Inflammatory macrophage treated with lipopolysaccharide for 4 hours (primary cell): ENCODE measurements around the gene OASL.
A peak's percentile ranks its signal among the peaks of the same experiment; 100 is the strongest.
"Not testable (repeated sequence)": the region's sequence is repeated elsewhere in the genome, so short reads cannot be mapped to it uniquely, and the experiment has no call there.

Experiments
- DNase-seq: peaks from one replicate; pipeline ENCODE4 v3.0.0-alpha.2; 2020

OASL gene

DNA sequence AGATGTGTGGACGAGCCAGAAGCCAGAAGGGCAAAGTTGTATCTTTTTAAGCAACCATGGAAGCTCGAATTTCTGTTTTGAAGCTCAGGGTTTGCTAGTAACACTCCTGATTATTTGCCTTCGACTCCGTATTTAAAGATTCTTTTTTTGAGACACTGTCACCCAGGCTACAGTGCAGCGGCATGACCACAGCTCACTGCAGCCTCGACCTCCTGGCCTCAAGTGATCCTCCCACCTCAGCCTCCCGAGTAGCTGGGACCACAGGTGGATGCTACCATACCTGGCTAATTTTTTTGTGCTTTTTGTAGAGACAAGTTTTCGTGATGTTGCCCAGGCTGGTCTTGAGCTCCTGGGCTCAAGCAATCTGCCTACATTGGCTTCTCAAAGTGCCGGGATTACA is 18.7 kb upstream of the OASL start:
- no peak for DNase-seq

DNA sequence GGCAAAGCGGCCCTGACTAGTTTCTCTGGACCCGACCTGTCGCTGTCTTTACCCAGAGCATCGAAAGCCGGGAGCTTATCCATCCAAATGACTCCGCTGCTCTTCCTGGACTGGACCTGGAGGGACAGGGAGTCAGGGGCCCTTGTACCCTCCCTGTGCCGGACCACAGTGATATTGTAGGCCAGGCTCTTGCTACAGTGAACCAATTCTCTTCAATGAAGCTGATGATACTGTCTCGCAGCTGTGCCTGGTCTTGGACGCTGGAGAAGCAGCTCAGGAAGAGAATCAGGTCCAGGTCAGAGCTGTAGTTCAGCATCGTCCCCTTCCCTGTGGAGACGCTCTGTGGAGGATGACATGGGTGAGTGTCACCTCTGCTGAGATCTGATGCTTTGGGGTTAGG is 14.7 kb upstream of the OASL start:
- no peak for DNase-seq

- no peak for DNase-seq
Measured at GRCh38 chr12:121050725-121051124, 11.7 kb upstream of the OASL start.

- no peak for DNase-seq
Measured at GRCh38 chr12:121048442-121048841, 9.4 kb upstream of the OASL start.

- DNase-seq, result not testable (repeated sequence)
Measured at GRCh38 chr12:121047400-121047799, 8.4 kb upstream of the OASL start.

DNA sequence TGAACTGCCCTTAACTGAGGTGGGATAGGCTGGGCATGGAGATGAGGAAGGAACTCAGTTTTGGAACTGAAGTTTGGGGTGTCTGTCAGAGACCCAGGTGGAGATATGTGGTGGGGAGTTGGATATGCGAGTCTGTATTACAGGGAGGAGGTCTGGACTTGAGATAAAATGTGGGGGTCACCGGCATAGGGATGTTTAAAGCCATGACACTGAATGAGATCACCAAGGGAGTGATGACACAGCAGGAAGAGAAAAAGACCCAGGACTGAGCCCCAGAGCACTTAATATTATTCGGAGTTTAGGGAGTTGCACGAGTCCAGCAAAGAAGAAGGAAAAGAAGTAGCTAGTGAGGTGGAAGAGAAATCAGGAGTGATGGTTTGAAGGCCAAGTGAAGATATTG is 4.0 kb upstream of the OASL start:
- no peak for DNase-seq

- peak; percentile 80 for DNase-seq
Measured at GRCh38 chr12:121036810-121037326, 2.2 kb downstream of the OASL start.

GRCh38 chr12:121034616-121035305 is 4.3 kb downstream of the OASL start:
- no peak for DNase-seq

- peak; percentile 85 for DNase-seq
Measured at GRCh38 chr12:121033625-121034349, 5.3 kb downstream of the OASL start.

GRCh38 chr12:121030576-121031212 is 8.4 kb downstream of the OASL start:
- no peak for DNase-seq

DNA sequence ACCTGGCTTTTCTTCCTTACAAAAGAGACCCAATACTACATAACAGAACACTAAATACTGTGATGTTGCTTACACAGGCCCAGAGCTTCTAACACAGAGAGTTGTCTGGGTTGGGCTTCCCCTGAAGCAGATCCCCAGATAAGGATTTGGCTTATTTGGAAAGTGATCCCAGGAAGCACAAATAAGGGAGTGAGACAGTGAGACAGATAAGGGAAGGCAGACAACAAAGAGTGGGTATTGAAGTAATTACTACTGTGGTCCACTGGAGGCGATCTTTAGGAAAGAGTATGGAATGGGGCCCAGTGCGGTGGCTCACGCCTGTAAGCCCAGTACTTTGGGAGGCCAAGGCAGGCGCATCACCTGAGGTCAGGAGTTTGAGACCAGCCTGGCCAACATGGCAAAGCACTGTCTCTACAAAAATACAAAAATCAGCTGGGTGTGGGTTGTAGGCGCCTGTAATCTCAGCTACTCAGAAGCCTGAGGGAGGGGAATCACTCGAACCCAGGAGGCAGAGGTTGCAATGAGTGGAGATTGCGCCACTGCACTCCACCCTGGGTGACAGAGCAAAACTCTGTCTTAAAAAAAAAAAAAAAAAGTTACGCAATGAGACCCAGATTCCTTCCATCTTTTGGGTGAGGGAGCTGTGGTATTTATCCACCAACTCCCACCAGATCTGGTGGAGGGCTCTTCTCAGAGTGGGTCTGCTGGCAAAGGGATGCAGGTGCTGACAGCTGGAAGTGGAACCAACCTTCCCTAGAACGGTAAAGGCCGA is 12.6 kb downstream of the OASL start:
- peak; percentile 47 for DNase-seq

DNA sequence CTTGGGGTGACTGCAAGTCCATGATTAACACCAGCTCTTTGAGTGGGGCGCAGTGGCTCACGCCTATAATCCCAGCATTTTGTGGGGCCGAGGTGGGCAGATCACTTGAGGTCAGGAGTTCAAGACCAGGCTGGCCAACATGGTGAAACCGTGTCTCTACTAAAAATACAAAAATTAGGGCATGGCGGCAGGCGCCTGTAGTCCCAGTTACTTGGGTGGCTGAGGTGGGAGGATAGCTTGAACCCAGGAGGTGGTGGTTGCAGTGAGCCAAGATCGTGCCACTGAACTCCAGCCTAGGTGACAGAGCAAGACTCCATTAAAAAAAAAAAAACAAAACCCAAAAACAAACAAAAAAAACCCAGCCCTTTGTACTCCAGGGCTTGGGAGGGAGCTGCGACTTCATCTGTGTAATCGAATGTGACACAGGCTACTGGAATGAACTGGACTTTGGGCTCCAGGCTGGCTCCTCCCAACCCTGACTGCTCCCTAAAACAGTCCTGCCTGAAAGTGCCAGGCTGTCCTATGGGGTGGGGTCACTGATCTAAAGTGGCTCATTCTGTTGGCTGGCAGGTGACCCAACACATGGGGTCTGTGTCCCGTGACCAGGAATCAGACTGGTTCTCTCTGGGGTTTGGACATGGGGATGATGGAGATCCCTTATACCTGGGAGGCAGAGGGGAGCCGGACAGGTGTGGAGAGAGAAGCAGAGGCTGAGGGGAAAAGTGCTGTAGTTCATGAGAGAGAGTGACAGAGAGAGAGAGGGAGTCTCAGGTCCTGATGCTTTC is 13.4 kb downstream of the OASL start:
- no peak for DNase-seq

GRCh38 chr12:121023799-121024198 is 15.2 kb downstream of the OASL start:
- DNase-seq, result no peak

- DNase-seq, result no peak
Measured at GRCh38 chr12:121022713-121023112, 16.3 kb downstream of the OASL start.

DNA sequence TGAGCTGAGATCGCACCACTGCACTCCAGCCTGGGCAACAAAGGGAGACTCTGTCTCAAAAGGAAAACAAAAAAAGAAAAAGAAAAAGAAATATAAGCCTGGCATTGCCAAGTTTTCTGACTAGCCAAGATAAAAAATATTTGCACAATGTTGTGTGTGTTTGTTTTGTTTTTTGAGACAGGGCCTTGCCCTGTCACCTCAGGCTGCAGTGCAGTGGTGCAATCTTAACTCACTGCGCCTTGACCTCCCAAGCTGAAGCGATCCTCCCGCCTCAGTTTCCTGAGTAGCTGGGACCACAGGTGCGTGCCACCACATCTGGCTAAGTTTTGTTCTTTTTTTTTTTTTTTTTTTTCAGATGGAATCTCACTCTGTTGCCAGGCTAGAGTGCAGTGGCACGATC is 17.3 kb downstream of the OASL start:
- no peak for DNase-seq

DNA sequence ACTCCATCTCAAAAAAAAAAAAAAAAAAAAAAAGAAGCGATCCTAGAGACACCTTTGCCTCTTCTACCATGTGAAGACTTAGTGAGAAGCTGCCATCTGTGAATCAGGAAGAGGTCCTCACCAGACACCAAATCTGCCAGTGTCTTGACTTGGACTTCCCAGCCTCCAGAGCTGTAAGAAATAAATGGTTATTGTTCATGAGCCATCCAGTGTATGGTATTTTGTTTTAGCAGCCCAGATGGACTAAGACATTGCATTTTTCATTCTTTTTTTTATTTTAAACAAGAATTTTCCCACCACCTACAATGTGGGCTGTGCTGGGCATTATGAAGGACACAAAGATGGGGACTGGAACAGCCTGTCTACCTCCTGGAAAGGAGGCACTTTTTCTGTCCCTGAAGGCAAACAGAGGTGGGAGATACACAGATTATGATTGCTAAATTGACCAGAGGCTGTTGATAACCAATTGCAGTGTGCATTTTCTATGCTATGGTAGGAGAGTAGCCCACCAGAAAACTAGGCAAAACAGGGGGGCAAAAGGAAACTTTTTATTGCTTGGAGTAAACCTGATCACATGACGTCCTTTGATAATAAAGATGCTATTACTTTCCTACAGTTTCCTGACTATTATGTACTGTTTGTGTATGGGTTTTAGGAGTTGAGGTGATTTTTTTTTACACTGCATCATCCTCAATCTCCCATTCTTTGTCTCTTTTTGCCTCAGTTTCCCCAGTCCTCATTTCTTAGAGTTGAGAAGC is 20.0 kb downstream of the OASL start:
- no peak for DNase-seq

GRCh38 chr12:121017966-121018491 is 21.0 kb downstream of the OASL start:
- peak; percentile 60 for DNase-seq

DNA sequence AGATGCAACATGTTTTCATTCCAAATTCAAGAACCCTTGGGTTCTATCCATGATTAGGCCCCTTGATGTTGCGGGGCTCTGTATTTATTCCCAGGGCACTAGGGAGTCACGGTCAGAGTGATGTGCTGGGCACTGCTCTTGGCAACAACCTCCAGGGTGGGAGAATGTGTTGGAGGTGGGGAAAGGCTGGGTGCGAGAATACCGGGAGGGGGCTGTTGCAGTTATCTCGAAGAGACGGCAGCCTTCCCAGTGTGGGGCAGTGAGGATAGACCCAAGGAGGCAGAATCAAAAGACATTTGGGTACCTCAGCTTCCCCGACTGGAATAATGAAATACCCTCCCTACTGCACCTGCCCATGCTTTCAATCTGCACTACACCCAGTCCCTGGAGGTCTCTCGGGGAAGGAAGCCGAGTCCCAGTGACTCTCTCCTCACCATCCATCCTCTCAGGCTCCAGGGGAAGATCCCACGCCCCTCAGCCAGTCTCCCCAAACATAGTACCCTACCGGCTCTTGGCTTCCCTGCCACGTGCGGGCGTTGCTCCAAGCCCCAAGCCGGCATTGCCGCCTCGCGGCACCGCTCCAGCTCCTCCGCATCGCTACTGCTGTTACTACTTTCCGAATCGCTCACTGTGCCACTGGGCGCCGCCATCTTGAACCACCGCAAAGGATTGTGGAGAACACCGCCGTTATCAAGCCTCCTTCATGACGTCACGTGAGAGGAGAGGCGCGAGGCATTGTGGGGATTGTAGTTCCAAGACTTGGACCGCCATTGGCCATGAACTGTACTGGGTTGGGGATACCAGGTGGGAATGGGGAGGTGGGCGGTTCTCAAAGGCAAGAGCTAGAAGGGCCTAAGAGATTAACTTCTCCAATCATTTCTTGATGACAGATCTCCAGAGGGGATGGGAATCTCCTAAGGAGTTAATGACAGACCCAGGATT is 22.9 kb downstream of the OASL start, which contains the start of gene C12orf43:
Gene C12orf43 (minus strand): TSS at position 663 of the 942 bp plus-strand sequence. CDS start 13 bp downstream, at position 650.
- peak; percentile 92 for DNase-seq

DNA sequence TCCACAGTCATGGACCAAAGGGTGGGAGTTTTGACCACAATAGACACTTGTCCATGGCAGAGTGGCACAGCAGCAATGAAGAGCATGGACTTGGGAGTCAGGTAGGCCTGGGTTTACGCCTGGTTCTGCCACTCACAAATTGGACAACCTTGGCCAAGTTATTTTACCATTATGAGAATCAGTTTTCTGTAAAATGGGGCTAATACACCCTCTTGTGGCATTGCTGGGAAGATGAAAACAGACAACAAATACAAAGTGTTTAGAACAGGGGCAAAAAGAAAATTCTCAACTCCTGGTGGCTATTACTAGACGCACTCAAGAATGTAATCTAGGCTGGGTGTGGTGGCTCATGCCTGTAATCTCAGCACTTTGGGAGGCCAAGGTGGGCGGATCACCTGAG is 25.3 kb downstream of the OASL start:
- no peak for DNase-seq

- DNase-seq, result no peak
Measured at GRCh38 chr12:121011820-121012219, 27.2 kb downstream of the OASL start.
